NCI-H748 treated with DMSO at 0.1 percent for 48 hours (cell line): ENCODE data around the gene UBE3D.
"Not testable (repeated sequence)": the region's sequence is repeated elsewhere in the genome, so short reads cannot be mapped to it uniquely, and the experiment has no call there.

Experiments
- DNase-seq: peaks from one replicate; lab custom pipeline; 2025; lab: John Stamatoyannopoulos, UW

UBE3D gene

DNA sequence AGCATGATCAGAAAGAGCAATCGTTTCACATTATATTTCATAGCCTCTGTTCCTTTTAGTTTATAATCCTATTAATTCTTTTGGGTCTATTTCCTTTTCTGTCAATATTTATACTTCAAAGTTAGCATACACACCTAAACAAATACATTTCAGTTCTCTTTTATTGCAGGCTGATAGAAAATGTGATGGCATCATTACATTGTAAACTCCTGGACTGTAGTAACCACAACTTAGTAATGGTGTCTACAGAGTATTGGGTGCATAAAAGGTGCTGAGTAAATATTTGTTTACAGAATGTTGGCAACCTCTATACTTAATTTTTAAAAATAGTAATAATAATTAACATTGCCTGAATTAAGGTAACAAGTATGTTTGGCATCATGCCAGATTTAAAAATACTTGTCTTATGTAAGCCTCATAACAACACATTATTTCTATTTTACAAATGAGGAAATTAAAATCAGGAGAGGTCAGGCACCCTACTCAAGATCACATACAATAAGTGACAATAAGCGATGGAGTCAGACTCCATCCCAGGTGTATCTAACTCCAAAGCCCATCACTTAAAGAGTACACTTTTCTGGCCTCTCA is 195.0 kb downstream of the UBE3D start:
- DNase-seq: peak; percentile 23

DNA sequence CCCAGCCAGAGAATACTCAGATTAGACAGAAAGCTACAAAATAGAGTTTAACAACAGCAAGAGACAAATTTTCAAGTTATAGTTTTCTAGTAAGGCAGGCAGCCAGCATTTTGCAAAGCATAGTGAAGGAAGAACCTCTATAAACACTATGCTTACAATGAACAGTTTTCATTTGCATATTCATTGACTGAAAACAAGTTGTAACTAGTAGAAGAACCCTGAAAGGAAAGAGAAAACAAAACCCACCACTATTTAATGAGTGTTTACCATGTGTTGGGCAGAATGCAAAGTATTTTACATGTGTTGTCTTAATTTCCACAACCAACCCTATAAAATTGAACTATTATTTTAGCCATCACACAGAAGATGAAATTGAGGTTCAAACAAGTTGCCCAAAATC is 196.1 kb downstream of the UBE3D start:
- no peak for DNase-seq

DNA sequence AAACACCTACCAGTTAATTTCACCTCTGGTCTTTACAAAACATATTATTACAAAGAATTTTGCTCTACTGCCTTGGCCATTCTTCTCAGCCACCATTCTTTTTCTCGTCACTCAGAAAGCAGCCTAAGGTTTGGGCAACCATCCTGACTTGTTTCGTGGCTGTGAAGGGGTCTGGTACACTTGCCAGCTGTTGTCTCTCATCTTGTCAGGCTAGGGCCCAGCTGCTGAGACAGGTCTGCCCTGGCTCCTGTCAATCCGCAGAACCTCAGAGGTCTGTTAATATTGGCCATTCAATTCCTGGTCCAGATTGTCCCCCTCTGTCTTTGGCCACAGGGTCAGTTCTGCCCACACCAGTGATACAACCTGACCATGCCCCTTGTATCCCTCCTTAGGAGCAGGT is 197.7 kb downstream of the UBE3D start:
- DNase-seq: no peak

DNA sequence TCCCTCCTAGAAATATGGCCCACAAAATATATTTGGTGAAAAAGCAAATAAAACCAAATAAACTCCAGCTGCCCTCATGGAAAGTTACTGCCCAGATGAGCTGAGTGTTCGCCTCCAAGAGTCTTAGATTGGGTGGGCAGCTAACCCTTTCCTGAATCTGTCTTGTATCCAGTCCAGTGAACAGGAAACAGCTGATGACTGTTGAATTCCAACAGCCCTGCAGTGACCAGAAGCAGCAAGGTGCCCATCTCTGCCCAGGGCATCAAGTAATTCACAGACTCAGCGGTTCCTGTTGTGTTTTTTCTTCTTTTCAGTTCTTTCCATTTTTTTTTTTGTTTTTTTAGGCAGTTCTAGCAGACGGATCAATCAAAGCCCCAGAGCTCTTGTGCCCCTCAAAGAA is 199.2 kb downstream of the UBE3D start:
- DNase-seq: no peak

DNA sequence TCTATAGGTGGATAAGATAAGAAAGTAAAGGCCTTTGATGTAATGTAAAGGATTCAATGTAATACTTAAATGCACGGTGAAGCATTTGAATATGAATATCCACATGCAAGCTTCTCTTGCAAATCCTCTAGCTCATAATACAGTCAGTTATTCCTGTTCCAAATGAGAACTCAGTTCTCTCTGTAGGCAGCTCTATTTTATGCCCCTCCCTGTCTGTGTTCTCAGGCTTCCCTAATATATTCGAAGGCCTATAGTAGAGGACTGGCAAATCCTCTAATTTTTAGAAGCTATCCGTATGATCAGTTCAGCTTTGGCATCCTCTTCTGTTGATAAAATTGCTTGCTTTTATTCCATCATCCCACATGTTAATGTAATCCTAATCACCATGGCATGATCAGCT is 200.2 kb downstream of the UBE3D start:
- DNase-seq: no peak

DNA sequence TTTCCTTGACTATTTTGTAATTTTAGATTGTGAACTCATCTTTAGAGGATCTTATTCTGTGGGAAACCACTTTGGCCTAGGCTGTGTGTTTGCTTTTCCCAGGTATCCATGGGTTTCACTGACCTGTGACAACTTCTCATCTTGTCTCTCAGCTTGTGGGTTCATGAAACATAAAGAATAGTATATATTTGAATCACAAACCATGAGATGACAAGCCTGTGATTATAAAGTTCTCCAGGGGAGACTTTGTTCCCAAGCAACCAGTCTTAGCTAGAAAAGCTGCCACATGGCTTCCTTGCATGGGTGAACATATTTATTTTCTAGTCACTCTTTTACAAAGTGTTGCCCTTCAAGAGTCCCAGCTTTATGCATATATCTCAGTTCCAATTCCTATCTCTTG is 201.9 kb downstream of the UBE3D start:
- DNase-seq: no peak

DNA sequence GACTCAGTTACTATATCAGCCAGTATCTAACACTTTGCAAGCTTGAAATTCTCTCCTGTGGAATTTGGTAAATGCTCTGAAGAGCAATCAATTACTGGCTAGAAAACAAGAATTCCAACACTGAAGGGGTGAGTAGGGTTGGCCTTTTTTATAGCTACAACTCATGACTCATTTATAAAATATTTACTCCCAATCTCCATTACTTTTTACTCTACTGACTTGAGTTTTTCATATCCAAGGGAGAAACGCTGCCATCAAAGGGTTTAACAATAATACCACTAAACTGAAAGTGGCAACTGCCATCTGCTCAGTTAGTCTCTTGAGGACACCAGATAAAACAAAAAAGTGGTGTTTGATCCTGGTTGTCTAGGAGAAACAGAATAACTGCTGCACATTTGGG is 203.1 kb downstream of the UBE3D start:
- DNase-seq: no peak

DNA sequence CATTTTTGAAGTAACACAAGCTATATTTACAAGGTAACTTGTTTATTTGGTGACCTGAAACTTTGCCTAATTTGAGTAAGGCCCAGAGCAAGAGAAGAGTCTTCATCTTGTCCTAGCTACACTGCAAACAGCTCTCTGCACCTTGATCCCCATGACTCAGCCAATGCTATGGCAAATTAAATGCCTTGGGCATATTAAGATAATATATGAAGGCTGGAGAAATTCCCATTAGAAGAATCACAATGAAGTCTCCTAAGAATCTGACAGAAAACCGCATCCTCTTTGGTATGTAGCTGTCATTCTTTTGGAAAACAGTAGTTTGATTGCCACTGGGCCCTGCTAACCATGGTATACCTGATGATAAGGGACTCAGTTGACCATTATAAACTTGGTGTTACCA is 204.5 kb downstream of the UBE3D start:
- DNase-seq: no peak

DNA sequence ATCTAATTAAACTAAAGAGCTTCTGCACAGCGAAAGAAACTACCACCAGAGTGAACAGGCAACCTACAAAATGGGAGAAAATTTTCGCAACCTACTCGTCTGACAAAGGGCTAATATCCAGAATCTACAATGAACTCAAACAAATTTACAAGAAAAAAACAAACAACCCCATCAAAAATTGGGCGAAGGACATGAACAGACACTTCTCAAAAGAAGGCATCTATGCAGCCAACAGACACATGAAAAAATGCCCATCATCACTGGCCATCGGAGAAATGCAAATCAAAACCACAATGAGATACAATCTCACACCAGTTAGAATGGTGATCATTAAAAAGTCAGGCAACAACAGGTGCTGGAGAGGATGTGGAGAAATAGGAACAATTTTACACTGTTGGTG is 209.6 kb downstream of the UBE3D start:
- not testable (repeated sequence) for DNase-seq

DNA sequence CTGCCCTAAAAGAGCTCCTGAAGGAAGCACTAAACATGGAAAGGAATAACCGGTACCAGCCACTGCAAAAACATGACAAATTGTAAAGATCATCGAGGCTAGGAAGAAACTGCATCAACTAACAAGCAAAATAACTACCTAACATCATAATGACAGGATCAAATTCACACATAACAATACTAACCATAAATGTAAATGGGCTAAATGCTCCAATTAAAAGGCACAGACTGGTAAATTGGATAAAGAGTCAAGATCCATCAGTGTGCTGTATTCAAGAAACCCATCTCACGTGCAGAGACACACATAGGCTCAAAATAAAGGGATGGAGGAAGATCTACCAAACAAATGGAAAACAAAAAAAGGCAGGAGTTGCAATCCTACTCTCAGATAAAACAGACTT is 212.7 kb downstream of the UBE3D start:
- DNase-seq: not testable (repeated sequence)

DNA sequence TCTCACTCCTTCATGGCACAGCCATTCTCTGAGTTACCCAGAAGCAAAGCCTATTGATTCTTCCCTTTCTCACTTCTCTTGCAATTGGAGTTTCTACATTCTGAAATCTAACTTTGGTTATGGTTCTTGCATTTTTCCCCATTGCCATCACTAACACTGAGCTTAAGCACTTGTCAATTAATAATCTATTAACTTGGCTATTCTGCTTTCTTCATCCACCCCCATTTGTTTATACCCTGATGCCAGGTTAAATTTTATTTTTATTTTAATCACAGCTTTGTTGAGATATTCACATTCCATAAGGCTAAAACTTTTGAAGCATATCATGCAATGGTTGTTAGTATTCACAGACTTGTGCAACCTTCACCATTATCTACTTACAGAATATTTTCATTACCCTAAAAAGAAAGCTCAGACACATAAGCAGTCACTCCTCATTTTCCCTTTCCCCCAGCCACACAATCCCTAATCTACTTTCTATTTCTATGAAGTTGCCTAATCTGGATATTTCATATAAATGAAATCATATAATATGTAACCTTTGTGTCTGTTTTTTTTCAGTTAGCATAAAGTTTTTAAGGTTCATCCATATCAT is 222.3 kb downstream of the UBE3D start:
- no peak for DNase-seq

DNA sequence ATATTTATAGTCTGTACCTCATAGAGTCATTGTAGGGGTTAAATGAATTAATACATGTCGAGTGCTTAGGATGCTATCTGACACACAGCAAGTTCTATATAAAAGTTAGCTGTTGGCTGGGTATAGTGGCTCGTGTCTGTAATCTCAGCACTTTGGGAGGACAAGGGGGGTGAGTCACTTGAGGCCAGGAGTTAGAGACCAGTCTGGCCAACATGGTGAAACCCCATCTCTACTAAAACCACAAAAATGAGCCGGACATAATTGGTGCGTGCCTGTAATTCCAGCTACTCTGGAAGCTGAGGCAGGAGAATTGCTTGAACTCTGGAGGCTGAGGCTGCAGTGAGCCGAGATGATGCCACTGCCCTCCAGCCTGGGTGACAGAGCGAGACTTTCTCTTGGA is 222.9 kb downstream of the UBE3D start:
- DNase-seq: no peak
